OCI-LY3 (cell line): ENCODE measurements around the gene RPL3.

Experiments used
- EZH2phosphoT487 ChIP-seq: fragments of 200-600 bp; shearing (Covaris generic); IDR thresholded peaks from 2 replicates; pipeline ENCODE4 v1.6.1; 2018; ENCODE audit warnings: antibody characterized with exemption, mixed run types, low read depth
- TF ChIP-seq, protein P1 (sequence below): fragments of 200-600, 300-600 bp; sonication (generic); IDR thresholded peaks from 2 replicates; pipeline ENCODE4 v1.5.1; 2014; ENCODE audit warnings: antibody characterized with exemption, low read length, low read depth

DNA sequence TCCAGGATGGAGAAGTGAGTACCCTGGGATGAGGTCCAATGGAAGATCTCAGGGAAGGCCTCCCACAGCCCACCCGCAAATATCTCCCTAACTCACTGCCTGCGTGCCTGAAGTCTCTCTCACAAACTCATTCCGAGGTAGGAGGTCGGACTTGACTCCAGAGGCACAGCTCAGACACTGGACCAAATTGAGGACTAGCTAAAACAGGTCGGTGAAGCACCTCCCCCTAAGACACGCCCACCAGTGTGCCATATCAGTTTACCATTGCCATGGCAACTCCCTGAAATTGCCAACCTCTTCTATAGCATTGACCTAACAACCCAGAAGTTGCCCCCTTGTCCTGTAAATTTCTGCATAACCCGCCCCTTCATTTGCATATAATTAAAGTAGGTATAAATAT lies 17.5 kb downstream of the RPL3 start:
- TF ChIP-seq, protein P1, sequence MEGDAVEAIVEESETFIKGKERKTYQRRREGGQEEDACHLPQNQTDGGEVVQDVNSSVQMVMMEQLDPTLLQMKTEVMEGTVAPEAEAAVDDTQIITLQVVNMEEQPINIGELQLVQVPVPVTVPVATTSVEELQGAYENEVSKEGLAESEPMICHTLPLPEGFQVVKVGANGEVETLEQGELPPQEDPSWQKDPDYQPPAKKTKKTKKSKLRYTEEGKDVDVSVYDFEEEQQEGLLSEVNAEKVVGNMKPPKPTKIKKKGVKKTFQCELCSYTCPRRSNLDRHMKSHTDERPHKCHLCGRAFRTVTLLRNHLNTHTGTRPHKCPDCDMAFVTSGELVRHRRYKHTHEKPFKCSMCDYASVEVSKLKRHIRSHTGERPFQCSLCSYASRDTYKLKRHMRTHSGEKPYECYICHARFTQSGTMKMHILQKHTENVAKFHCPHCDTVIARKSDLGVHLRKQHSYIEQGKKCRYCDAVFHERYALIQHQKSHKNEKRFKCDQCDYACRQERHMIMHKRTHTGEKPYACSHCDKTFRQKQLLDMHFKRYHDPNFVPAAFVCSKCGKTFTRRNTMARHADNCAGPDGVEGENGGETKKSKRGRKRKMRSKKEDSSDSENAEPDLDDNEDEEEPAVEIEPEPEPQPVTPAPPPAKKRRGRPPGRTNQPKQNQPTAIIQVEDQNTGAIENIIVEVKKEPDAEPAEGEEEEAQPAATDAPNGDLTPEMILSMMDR: no peak
- TF ChIP-seq EZH2phosphoT487: no peak
